ENCODE measurements around the gene HPN. TPM values are rescaled to one million over a fixed set of nuclear protein-coding genes. Genes with fewer than 3 reads are reported as not detected.

Gene HPN
- total RNA-seq (2022; extraction: Qiagen RNA extraction; ENCODE audit: low read depth): 0.03 to 0.17 TPM in 2 of 5 replicates, not detected in the others

GRCh38 chr19:35041548-35042055, at the start of gene HPN:
TSS of gene HPN (plus strand) at chr19:35041721. CDS start at chr19:35042507, 786 bp downstream.

GRCh38 chr19:34999498-35000337, 41.8 kb upstream of the HPN start, which contains the start of gene GRAMD1A:
TSS of gene GRAMD1A (plus strand) at chr19:35000323. CDS start at chr19:35000479, 156 bp downstream.

GRCh38 chr19:35030257-35031071, 11.1 kb upstream of the HPN start, which contains the start of gene SCN1B:
TSS of gene SCN1B (plus strand) at chr19:35030470. CDS start at chr19:35030821, 351 bp downstream.

GRCh38 chr19:35115177-35115951, 73.8 kb downstream of the HPN start, which contains the start of gene FXYD3:
TSS of gene FXYD3 (plus strand) at chr19:35115823. CDS start at chr19:35119377, 3,554 bp downstream.

Other genes with a start within 250 kb of the HPN start
- 5.0 to 5.9 TPM (median 5.2 TPM) in 5 replicates for gene ZNF30, start 114.8 kb upstream of the HPN start, total RNA-seq (2022; extraction: Qiagen RNA extraction; ENCODE audit: low read depth)
- gene ZNF792, start 77.5 kb upstream of the HPN start, total RNA-seq (2022; extraction: Qiagen RNA extraction; ENCODE audit: low read depth): 1.4 to 2.1 TPM (median 1.9 TPM) in 5 replicates
- 119 to 143 TPM (median 132 TPM) in 5 replicates for gene GRAMD1A, start 41.4 kb upstream of the HPN start, total RNA-seq (2022; extraction: Qiagen RNA extraction; ENCODE audit: low read depth)
- gene SCN1B, start 11.3 kb upstream of the HPN start, total RNA-seq (2022; extraction: Qiagen RNA extraction; ENCODE audit: low read depth): 12.0 to 19.3 TPM (median 16.7 TPM) in 5 replicates
- gene FXYD3, start 74.1 kb downstream of the HPN start, total RNA-seq (2022; extraction: Qiagen RNA extraction; ENCODE audit: low read depth): 0.26 to 0.31 TPM in 2 of 5 replicates, not detected in the others
- 0.06 to 0.27 TPM (median 0.13 TPM) in 4 of 5 replicates, not detected in the other for gene LGI4, start 93.3 kb downstream of the HPN start, total RNA-seq (2022; extraction: Qiagen RNA extraction; ENCODE audit: low read depth)
- 0.35 to 0.85 TPM (median 0.44 TPM) in 4 of 5 replicates, not detected in the other for gene FXYD1, start 97.1 kb downstream of the HPN start, total RNA-seq (2022; extraction: Qiagen RNA extraction; ENCODE audit: low read depth)
- gene FXYD7, start 101.5 kb downstream of the HPN start, total RNA-seq (2022; extraction: Qiagen RNA extraction; ENCODE audit: low read depth): 0.24 to 0.34 TPM (median 0.25 TPM) in 3 of 5 replicates, not detected in the others
- gene FXYD5, start 113.0 kb downstream of the HPN start, total RNA-seq (2022; extraction: Qiagen RNA extraction; ENCODE audit: low read depth): 202 to 240 TPM (median 228 TPM) in 5 replicates
- not detected in 5 replicates for gene FAM187B, start 187.0 kb downstream of the HPN start, total RNA-seq (2022; extraction: Qiagen RNA extraction; ENCODE audit: low read depth)
- 6.8 to 11.0 TPM (median 9.6 TPM) in 5 replicates for gene LSR, start 207.3 kb downstream of the HPN start, total RNA-seq (2022; extraction: Qiagen RNA extraction; ENCODE audit: low read depth)
- gene USF2, start 227.2 kb downstream of the HPN start, total RNA-seq (2022; extraction: Qiagen RNA extraction; ENCODE audit: low read depth): 106 to 170 TPM (median 163 TPM) in 5 replicates
- 0.05 to 0.73 TPM (median 0.13 TPM) in 3 of 5 replicates, not detected in the others for gene HAMP, start 240.8 kb downstream of the HPN start, total RNA-seq (2022; extraction: Qiagen RNA extraction; ENCODE audit: low read depth)

Data from A549 treated with CpdA at 1 μM for 4 hours (cell line).